HG03095 (cell line): ENCODE measurements around the gene PIP5KL1.

Experiments
- ATAC-seq: cut with Tn5 transposase; IDR thresholded peaks from one replicate; pipeline ENCODE4 v1.9.1; 2021; ENCODE audit warnings: moderate library complexity; ENCODE audit not compliant: unreplicated experiment

Gene PIP5KL1

DNA sequence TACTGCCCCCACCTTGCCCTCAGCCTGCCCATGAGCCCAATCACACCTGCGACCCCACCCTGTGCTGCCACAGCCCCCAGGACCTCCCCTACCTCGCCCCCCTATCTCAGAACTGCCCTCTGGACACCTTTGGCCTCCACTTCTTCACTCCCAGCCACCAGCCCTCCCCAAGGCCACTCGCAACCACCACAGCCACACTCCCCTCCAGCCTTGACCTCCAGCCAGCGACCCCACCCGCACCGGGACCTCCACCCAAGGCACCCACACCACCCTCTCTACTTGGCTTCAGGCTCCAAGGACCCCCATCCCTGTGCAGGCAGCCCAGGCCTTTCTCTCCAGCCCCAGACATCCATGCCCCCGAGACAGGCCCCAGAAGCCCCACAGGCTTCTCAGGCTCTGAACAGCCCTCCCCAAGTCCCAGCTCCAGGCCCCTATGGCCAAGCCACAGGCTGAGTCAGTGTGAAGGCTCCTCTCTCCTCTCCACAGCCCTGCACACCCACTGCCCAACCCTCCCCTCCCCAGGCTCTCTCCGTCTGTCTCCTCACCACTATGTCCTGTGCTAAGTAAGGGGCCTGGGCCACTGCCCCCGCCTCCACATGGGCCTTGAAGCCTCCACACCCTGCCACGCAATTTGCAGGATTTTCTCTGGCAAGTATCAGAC lies 55.1 kb downstream of the PIP5KL1 start:
- no peak for ATAC-seq

GRCh38 chr9:127874301-127875221 lies 56.0 kb downstream of the PIP5KL1 start:
- no peak for ATAC-seq

DNA sequence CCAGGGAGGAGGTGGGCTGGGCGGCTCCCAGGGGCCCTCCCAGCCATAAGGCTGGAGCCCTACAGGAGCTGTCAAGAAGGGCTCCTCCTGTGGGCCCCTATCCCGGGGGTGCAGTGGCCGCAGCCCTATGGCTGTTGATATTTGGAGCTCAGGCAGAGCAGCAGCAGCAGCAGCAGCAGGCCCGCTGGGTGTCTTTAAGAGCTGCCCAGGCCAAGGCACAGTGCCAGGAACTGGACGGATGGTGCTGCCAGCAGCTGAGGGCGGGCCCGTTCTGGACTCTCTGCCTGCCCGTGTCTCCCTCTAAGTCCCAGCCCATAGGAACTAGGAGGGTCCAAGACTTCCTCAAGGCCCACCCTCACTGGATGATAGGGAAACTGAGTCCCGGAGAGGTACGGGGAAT lies 56.7 kb downstream of the PIP5KL1 start:
- ATAC-seq = no peak

DNA sequence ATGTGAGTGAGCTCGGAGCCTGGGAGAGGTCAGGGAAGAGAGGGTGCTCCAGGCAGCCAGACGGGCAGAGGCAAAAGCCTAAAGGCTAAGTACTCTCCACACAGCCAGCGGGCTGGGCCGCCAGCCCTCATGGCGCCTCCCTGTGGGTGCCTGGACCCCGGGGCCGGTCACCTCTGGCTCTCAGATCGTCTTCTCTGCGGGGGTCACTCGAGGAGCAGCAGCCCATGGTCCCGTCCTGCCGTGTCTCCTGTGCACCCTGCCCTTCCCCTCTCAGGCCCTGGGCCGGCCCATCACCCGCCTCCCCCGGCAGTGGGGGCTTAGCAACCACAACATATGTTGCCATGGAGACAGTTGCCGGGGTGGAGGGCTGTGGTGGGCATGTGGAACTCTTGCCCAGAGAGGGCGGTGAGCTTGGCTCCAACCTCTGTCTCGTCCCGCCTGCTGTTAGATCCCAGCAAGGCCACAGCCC lies 57.3 kb downstream of the PIP5KL1 start:
- no peak for ATAC-seq

DNA sequence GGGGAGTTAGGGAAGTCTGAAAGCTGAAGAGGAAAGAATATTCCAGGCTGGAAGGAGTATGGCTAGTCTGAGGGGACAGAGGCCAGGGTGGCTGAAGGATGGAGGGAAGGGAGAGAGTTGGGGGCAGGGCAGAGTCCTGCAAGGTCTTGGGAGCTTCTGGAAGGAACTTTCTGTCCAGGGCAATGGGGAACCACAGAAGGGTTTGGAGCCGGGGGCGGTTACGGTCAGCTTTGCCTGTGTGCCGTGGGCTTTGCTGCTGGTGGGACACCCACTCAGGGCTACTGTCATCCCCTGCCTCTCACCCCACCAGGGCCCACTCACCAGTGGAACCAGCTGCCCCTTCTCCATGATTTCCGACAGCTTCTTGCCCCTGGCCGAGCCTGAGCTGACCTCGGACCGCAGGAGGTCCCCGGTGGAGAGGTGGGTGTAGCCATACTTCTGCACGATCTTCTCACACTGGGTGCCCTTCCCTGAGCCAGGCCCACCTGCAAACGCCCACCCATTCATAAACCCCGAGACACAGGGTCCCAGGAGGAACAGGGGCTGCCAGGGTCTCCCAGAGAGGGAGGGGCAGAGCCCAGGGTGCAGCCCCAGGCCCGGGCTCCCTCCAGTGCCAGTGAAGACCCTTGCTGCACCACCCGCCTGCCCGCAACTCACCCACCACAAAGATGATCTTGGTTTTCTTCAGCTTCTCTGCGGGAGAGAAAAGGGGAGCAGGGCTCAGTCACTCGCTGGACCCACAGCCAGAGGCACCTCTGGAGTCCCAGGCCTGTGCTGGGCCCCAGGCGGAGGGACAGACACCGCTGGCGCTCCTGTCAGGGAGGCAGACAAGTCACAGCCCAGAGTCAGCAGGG lies 58.0 kb downstream of the PIP5KL1 start:
- ATAC-seq = no peak

GRCh38 chr9:127871531-127871930 lies 59.0 kb downstream of the PIP5KL1 start:
- no peak for ATAC-seq

DNA sequence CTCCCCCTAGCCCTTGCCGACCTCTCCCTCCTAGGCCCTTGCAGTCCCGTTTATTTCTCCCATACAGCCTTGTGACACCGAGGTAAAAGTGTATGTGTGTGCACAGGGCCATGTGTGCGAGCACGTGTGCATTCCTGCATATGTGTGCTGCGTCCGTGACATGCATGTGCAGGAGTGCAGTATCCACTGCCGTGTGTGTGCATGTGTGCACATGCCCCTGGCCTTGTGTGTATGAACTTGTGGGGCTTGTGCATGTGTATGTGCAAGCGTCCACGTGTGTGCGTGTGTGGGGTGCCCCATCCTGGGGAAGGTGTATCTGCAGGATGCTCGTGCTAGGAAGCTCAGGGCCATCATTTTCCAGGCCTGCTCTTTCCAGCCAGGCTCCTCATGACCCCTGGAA lies 59.7 kb downstream of the PIP5KL1 start:
- no peak for ATAC-seq
